ENCODE measurements around the gene ICAM2. TPM values are rescaled to one million over a fixed set of nuclear protein-coding genes. Genes with fewer than 3 reads are reported as not detected.
"Not testable (repeated sequence)": the region's sequence is repeated elsewhere in the genome, so short reads cannot be mapped to it uniquely, and the experiment has no call there.

The ICAM2 gene
- total RNA-seq, 2 experiments from 2014 or later: 48.4 to 51.3 TPM

- Mint-ChIP-seq H3K4me1 (ENCODE audit: low read depth) (peaks cover 69% of the 10 kb centered on the region), H3K36me3 (ENCODE audit: low read depth) (no peaks in the 10 kb centered on the region), H3K27ac (peak overlapping the region; percentile 86), H3K9me3 (ENCODE audit: insufficient read depth) (no peaks in the 10 kb centered on the region), H3K27me3 (ENCODE audit: low read depth) (no peaks in the 10 kb centered on the region), H3K4me3 (peak overlapping the region; percentile 63)
- ChIA-PET CTCF (interaction anchor here (0.6 to 17.3 kb wide), 58 partner anchors 7 to 177 kb away, joined by 3 to 645 read pairs (median 5); partner anchors contain the start of genes CD79B, CSHL1, ERN1 and GH1), POLR2A (interaction anchor here (0.6 to 1.3 kb wide), 6 partner anchors 9 to 104 kb away, joined by 3 to 8 read pairs (median 4); partner anchors contain the start of gene ERN1)
- DNase-seq (peak; percentile 96), ATAC-seq (peak; percentile 89)
These were observed 5.4 kb upstream of the ICAM2 start for GRCh38 chr17:64025732-64026294.

GRCh38 chr17:64024781-64025731 is 4.6 kb upstream of the ICAM2 start:
- Mint-ChIP-seq H3K36me3 (ENCODE audit: low read depth) (no peaks in the 10 kb centered on the region), H3K27me3 (ENCODE audit: low read depth) (no peaks in the 10 kb centered on the region), H3K9me3 (ENCODE audit: insufficient read depth) (no peaks in the 10 kb centered on the region), H3K4me1 (ENCODE audit: low read depth) (peaks cover 71% of the 10 kb centered on the region), H3K4me3 (peak overlapping the region; percentile 63), H3K27ac (peak overlapping the region; percentile 86)
- ATAC-seq (peak; percentile 10), DNase-seq (peak; percentile 36)
- POLR2A ChIA-PET: interaction anchor here (0.7 to 1.6 kb wide), 7 partner anchors 8 to 121 kb away, joined by 3 to 8 read pairs (median 4); partner anchors contain the start of gene ERN1
- CTCF ChIA-PET: interaction anchor here (0.6 to 17.3 kb wide), 59 partner anchors 7 to 197 kb away, joined by 3 to 645 read pairs (median 5); partner anchors contain the start of genes CD79B, CSHL1, ERN1 and GH1

GRCh38 chr17:64024215-64024654 is 3.8 kb upstream of the ICAM2 start:
- H3K4me3 Mint-ChIP-seq: no peak overlapping the region
- POLR2A ChIA-PET: interaction anchor here (0.9 to 1.6 kb wide), 4 partner anchors 34 to 122 kb away, joined by 4 to 8 read pairs (median 6); partner anchors contain the start of gene ERN1
- H3K36me3 Mint-ChIP-seq (ENCODE audit: low read depth): no peaks in the 10 kb centered on the region

GRCh38 chr17:64022611-64023063 is 2.2 kb upstream of the ICAM2 start:
- no peaks in the 10 kb centered on the region for H3K27me3 Mint-ChIP-seq (ENCODE audit: low read depth)
- H3K27ac Mint-ChIP-seq: peak overlapping the region; percentile 76
- POLR2A ChIA-PET: interaction anchor here (0.7 kb wide), 1 partner anchor 237 kb away, joined by 3 read pairs; no protein-coding TSS in a partner anchor
- H3K36me3 Mint-ChIP-seq (ENCODE audit: low read depth): peaks cover 3% of the 10 kb centered on the region
- no peaks in the 10 kb centered on the region for H3K9me3 Mint-ChIP-seq (ENCODE audit: insufficient read depth)
- CTCF ChIA-PET: interaction anchor here (0.7 to 17.3 kb wide), 7 partner anchors 28 to 332 kb away, joined by 3 to 645 read pairs (median 4); partner anchors contain the start of genes ERN1 and GH1
- peaks cover 72% of the 10 kb centered on the region for H3K4me1 Mint-ChIP-seq (ENCODE audit: low read depth)
- ATAC-seq (no peak), DNase-seq (no peak)
- H3K4me3 Mint-ChIP-seq: no peak overlapping the region

More at GRCh38 chr17:64024215-64024654, 3.8 kb upstream of the ICAM2 start:
- DNase-seq (no peak), ATAC-seq (no peak)
- Mint-ChIP-seq H3K9me3 (ENCODE audit: insufficient read depth) (no peaks in the 10 kb centered on the region), H3K4me1 (ENCODE audit: low read depth) (peaks cover 70% of the 10 kb centered on the region), H3K27ac (peak overlapping the region; percentile 86), H3K27me3 (ENCODE audit: low read depth) (no peaks in the 10 kb centered on the region)
- CTCF ChIA-PET: interaction anchor here (0.6 to 17.3 kb wide), 23 partner anchors 6 to 196 kb away, joined by 3 to 645 read pairs (median 12); partner anchors contain the start of genes CD79B, ERN1, GH1 and ICAM2

- ATAC-seq: peak; percentile 13
- Mint-ChIP-seq H3K27ac (peak overlapping the region; percentile 100), H3K4me1 (ENCODE audit: low read depth) (peaks cover 73% of the 10 kb centered on the region), H3K4me3 (peak overlapping the region; percentile 96)
- ChIA-PET POLR2A (interaction anchor here (0.6 to 2.7 kb wide), 11 partner anchors 9 to 318 kb away, joined by 3 to 20 read pairs (median 5); partner anchors contain the start of gene ERN1), CTCF (interaction anchor here (0.8 to 8.1 kb wide), 16 partner anchors 9 to 171 kb away, joined by 3 to 138 read pairs (median 6); partner anchors contain the start of genes CSHL1, ERN1, GH1 and PRR29)
- H3K9me3 Mint-ChIP-seq (ENCODE audit: insufficient read depth); H3K36me3 Mint-ChIP-seq (ENCODE audit: low read depth); DNase-seq; H3K27me3 Mint-ChIP-seq (ENCODE audit: low read depth): not testable (repeated sequence)
These were observed 877 bp downstream of the ICAM2 start for GRCh38 chr17:64019551-64019961.

GRCh38 chr17:64017381-64017980 is 3.0 kb downstream of the ICAM2 start:
- H3K27ac Mint-ChIP-seq: peak overlapping the region; percentile 74
- H3K9me3 Mint-ChIP-seq (ENCODE audit: insufficient read depth): no peaks in the 10 kb centered on the region
- POLR2A ChIA-PET: interaction anchor here (1.1 to 1.9 kb wide), 2 partner anchors 8 to 113 kb away, joined by 4 to 6 read pairs; no protein-coding TSS in a partner anchor
- no peaks in the 10 kb centered on the region for H3K27me3 Mint-ChIP-seq (ENCODE audit: low read depth)
- H3K36me3 Mint-ChIP-seq (ENCODE audit: low read depth): peaks cover 9% of the 10 kb centered on the region
- peaks cover 65% of the 10 kb centered on the region for H3K4me1 Mint-ChIP-seq (ENCODE audit: low read depth)
- CTCF ChIA-PET: interaction anchor here (1.0 to 6.4 kb wide), 18 partner anchors 11 to 175 kb away, joined by 3 to 138 read pairs (median 5); partner anchors contain the start of genes CD79B, ERN1, GH1 and PRR29
- ATAC-seq: no peak
- peak overlapping the region; percentile 62 for H3K4me3 Mint-ChIP-seq
- no peak for DNase-seq

GRCh38 chr17:64016974-64017373 is 3.5 kb downstream of the ICAM2 start:
- Mint-ChIP-seq H3K36me3 (ENCODE audit: low read depth) (peaks cover 10% of the 10 kb centered on the region), H3K27ac (peak overlapping the region; percentile 88), H3K4me3 (peak overlapping the region; percentile 70), H3K9me3 (ENCODE audit: insufficient read depth) (no peaks in the 10 kb centered on the region), H3K27me3 (ENCODE audit: low read depth) (no peaks in the 10 kb centered on the region), H3K4me1 (ENCODE audit: low read depth) (peaks cover 60% of the 10 kb centered on the region)
- ATAC-seq: no peak
- DNase-seq: no peak
- ChIA-PET POLR2A (interaction anchor here (0.9 to 1.9 kb wide), 3 partner anchors 9 to 114 kb away, joined by 3 to 6 read pairs (median 4); no protein-coding TSS in a partner anchor), CTCF (interaction anchor here (0.7 to 6.4 kb wide), 24 partner anchors 10 to 265 kb away, joined by 3 to 138 read pairs (median 4); partner anchors contain the start of genes CD79B, CSHL1, ERN1 and GH1)

GRCh38 chr17:64016231-64016784 is 4.1 kb downstream of the ICAM2 start:
- ATAC-seq (no peak), DNase-seq (peak; percentile 39)
- peak overlapping the region; percentile 88 for H3K27ac Mint-ChIP-seq
- peaks cover 57% of the 10 kb centered on the region for H3K4me1 Mint-ChIP-seq (ENCODE audit: low read depth)
- ChIA-PET CTCF (interaction anchor here (0.7 to 6.4 kb wide), 25 partner anchors 10 to 266 kb away, joined by 3 to 138 read pairs (median 4); partner anchors contain the start of genes CD79B, CSHL1, ERN1 and GH1), POLR2A (interaction anchor here (0.6 to 1.9 kb wide), 4 partner anchors 9 to 114 kb away, joined by 3 to 6 read pairs (median 4); no protein-coding TSS in a partner anchor)
- peak overlapping the region; percentile 70 for H3K4me3 Mint-ChIP-seq
- H3K36me3 Mint-ChIP-seq (ENCODE audit: low read depth): peaks cover 14% of the 10 kb centered on the region
- no peaks in the 10 kb centered on the region for H3K9me3 Mint-ChIP-seq (ENCODE audit: insufficient read depth)
- no peaks in the 10 kb centered on the region for H3K27me3 Mint-ChIP-seq (ENCODE audit: low read depth)

GRCh38 chr17:64015447-64015846 is 5.0 kb downstream of the ICAM2 start:
- peaks cover 19% of the 10 kb centered on the region for H3K36me3 Mint-ChIP-seq (ENCODE audit: low read depth)
- ChIA-PET POLR2A (no interaction called here), CTCF (no interaction called here)
- DNase-seq (no peak), ATAC-seq (no peak)
- H3K4me1 Mint-ChIP-seq (ENCODE audit: low read depth): peaks cover 51% of the 10 kb centered on the region
- peak overlapping the region; percentile 70 for H3K4me3 Mint-ChIP-seq
- H3K9me3 Mint-ChIP-seq (ENCODE audit: insufficient read depth): no peaks in the 10 kb centered on the region
- no peaks in the 10 kb centered on the region for H3K27me3 Mint-ChIP-seq (ENCODE audit: low read depth)
- peak overlapping the region; percentile 89 for H3K27ac Mint-ChIP-seq

Data from activated CD8-positive, alpha-beta T cell treated with anti-CD3 and anti-CD28 coated beads, Interleukin-2, amount 10 ng/mL, durations not matched to agents 7 days and 5 days (primary cell).